ENCODE data around the gene GPATCH8. TPM values are rescaled to one million over a fixed set of nuclear protein-coding genes. Genes with fewer than 3 reads are reported as not detected.

GPATCH8 gene
- total and polyA plus RNA-seq, 10 of the 15 experiments (the other 5 are each of a cell fraction or from before 2014, with no cell fraction given) = 11.7 to 45.1 (median 21.3) TPM

GRCh38 chr17:44348234-44348987 is 154.8 kb downstream of the GPATCH8 start (continued):
- no peak for TF ChIP-seq BCLAF1 (IDR thresholded peaks at IDR 0.05)
- TF ChIP-seq RAD21 (IDR thresholded peaks at IDR 0.05; ENCODE audit: insufficient read depth, low read depth, low read length) = no peak
- TF ChIP-seq HSF1 (IDR thresholded peaks at IDR 0.05; ENCODE audit: low read depth, low read length) = no peak
- TF ChIP-seq DPF2 (IDR thresholded peaks at IDR 0.05) = peak; percentile 98
- no peak for TF ChIP-seq WRNIP1 (IDR thresholded peaks at IDR 0.05; ENCODE audit: borderline replicate concordance, low read depth, low read length)
- no peak for TF ChIP-seq RFX5 (IDR thresholded peaks at IDR 0.05; ENCODE audit: low read depth, low read length)
- TF ChIP-seq SRF (IDR thresholded peaks at IDR 0.05; ENCODE audit: low read depth in 2 of 2, low read length in 2 of 2) = peak in 1 of 2 experiments; percentile 68; a peak in 1 of 4 replicates
- TF ChIP-seq ZSCAN29 (IDR thresholded peaks at IDR 0.05) = peak; percentile 75; the same call in 1 of the 2 replicates
- TF ChIP-seq TCF7 (IDR thresholded peaks at IDR 0.05; ENCODE audit: borderline replicate concordance) = no peak
- TF ChIP-seq, protein P1, sequence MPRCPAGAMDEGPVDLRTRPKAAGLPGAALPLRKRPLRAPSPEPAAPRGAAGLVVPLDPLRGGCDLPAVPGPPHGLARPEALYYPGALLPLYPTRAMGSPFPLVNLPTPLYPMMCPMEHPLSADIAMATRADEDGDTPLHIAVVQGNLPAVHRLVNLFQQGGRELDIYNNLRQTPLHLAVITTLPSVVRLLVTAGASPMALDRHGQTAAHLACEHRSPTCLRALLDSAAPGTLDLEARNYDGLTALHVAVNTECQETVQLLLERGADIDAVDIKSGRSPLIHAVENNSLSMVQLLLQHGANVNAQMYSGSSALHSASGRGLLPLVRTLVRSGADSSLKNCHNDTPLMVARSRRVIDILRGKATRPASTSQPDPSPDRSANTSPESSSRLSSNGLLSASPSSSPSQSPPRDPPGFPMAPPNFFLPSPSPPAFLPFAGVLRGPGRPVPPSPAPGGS (IDR thresholded peaks at IDR 0.05; ENCODE audit: borderline replicate concordance, insufficient read depth, low read depth, low read length, poor library complexity, severe bottlenecking) = peak; percentile 83
- peak; percentile 59; the same call in 1 of the 2 replicates for TF ChIP-seq ATF7 (IDR thresholded peaks at IDR 0.05; ENCODE audit: low read depth)
- no peak for TF ChIP-seq HDGF (IDR thresholded peaks at IDR 0.05)
- no peak for TF ChIP-seq IRF5 (IDR thresholded peaks at IDR 0.05; ENCODE audit: borderline replicate concordance)
- peak; percentile 47 for TF ChIP-seq CREB1 (IDR thresholded peaks at IDR 0.05; ENCODE audit: low read depth)
- peak; percentile 94 for TF ChIP-seq BCL11A (IDR thresholded peaks at IDR 0.05; ENCODE audit: low read depth, low read length)
- TF ChIP-seq RELA (IDR thresholded peaks at IDR 0.05; ENCODE audit: borderline replicate concordance, partially characterized antibody) = no peak
- TF ChIP-seq CBX3 (IDR thresholded peaks at IDR 0.05; ENCODE audit: borderline replicate concordance, low read depth) = no peak
- TF ChIP-seq CHD4 (IDR thresholded peaks at IDR 0.05) = no peak
- no peak for TF ChIP-seq ZNF207 (IDR thresholded peaks at IDR 0.05; ENCODE audit: borderline replicate concordance)
- no peak for TF ChIP-seq KAT2A (conservative IDR thresholded peaks at IDR 0.05; ENCODE audit: control insufficient read depth, low read depth, low read length)
- peak; percentile 96 for TF ChIP-seq IKZF2 (IDR thresholded peaks at IDR 0.05)
- TF ChIP-seq EED (IDR thresholded peaks at IDR 0.05; ENCODE audit: low read depth) = peak; percentile 96
- peak; percentile 94 for TF ChIP-seq RAD51 (IDR thresholded peaks at IDR 0.05)
- peak; percentile 98 for TF ChIP-seq IRF4 (IDR thresholded peaks at IDR 0.05; ENCODE audit: low read depth, low read length)
- TF ChIP-seq HDAC6 (IDR thresholded peaks at IDR 0.05; ENCODE audit: unreplicated experiment) = no peak
- no peak for TF ChIP-seq NR2C1 (IDR thresholded peaks at IDR 0.05)

Data from GM12878 (cell line).